ENCODE data around the gene MT1B.
A peak's percentile ranks its signal among the peaks of the same experiment; 100 is the strongest.

The MT1B gene

DNA sequence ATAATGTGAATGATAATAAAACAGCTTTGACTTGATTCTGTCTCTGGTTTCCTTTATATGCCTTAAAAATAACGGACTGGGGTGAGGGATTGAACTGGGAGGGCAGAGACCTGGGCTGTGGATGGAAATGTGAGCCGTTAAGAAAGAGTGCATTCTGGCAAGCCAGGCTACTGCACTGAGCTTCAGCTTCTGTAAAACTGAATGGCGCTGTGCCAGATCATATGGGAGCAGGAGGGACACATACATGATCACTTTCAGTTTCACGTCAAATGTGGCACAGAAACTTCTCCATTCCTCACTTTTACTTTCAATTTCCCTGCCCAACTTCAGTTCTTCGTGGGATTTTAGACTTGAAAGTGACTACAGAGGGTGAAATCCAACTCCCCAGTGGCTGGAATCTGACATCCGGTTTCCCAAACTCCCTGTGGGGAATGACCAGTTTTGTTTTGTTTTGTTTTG lies 42.2 kb upstream of the MT1B start:
- WGBS (ENCODE audit: insufficient coverage, insufficient read length): no CpG with 5 or more reads among the region's 6 CpGs
- Histone ChIP-seq H3K36me3 (ENCODE audit: control insufficient read depth, insufficient read depth, low read length) (no peaks in the 10 kb centered on the region), H3K4me3 (ENCODE audit: low read length) (no peak overlapping the region), H3K4me1 (ENCODE audit: control insufficient read depth, insufficient read depth, low read length) (0 out of 2 replicates have a peak, but pooled peaks cover 2% of the 10 kb centered on the region), H3K27me3 (ENCODE audit: control insufficient read depth, insufficient read depth, low read length) (peaks cover 30% of the 10 kb centered on the region), H3K27ac (ENCODE audit: low read length) (no peak overlapping the region), H3K9me3 (ENCODE audit: control insufficient read depth, insufficient read depth, low read length) (no peaks in the 10 kb centered on the region)
- no peak for DNase-seq (ENCODE audit: low read depth, low spot score)

DNA sequence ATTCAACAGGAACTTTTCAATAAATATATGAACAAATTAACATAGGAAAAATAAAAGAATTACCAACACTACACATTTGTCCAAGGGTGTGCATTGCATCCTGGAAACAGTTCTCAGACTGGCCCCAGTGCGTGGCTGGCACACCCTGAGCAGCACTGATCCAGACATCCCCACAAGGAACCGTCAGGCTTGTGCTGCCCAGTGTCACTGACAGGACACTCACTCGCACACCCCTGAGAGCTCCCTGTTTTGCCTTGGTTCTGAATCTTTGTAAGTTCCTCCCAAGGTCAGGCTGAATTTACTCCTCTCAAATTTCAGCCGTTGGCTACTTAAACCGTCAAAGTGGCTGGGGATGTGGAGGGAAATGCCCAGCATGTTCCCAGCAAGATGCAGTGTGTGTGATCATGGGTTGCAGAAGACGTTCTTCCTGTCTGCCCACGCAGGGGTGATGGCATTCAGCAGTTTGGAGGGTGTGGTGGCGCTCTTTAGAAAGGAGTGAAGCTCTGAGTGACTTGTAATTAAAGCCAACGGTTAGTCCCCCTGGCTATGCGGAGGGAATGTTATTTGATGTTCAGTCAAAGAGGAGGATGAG lies 41.6 kb upstream of the MT1B start:
- Histone ChIP-seq H3K27me3 (ENCODE audit: control insufficient read depth, insufficient read depth, low read length) (peaks cover 30% of the 10 kb centered on the region), H3K27ac (ENCODE audit: low read length) (no peak overlapping the region), H3K4me1 (ENCODE audit: control insufficient read depth, insufficient read depth, low read length) (0 out of 2 replicates have a peak, but pooled peaks cover 2% of the 10 kb centered on the region), H3K36me3 (ENCODE audit: control insufficient read depth, insufficient read depth, low read length) (no peaks in the 10 kb centered on the region), H3K4me3 (ENCODE audit: low read length) (no peak overlapping the region), H3K9me3 (ENCODE audit: control insufficient read depth, insufficient read depth, low read length) (no peaks in the 10 kb centered on the region)
- DNase-seq (ENCODE audit: low read depth, low spot score): no peak
- no CpG with 5 or more reads among the region's 10 CpGs for WGBS (ENCODE audit: insufficient coverage, insufficient read length)

DNA sequence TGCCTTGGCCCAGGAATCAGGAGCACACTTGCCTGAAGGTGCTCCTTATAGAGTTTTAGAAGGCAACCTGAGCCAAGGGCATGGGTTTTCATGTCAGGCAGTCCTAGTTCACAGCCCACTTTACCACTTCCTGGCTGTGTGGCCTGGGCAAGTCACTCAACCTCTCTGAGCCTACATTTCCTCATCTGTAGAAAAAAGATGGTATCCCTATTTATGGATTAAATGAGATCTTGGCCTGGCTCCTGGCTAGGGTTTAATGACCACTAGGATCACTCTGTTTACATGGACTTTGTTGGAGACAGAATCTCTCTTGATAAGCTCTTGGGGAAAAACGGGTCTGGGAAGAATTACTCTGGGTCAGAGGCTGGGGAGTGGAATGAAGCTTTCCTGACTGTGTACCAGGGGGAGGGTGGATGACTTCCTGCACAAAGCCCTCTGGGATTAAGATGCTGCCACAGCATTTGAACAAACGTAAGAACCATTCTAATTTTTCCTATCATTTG lies 41.0 kb upstream of the MT1B start:
- H3K4me3 ChIP-seq (ENCODE audit: low read length): no peak overlapping the region
- WGBS (ENCODE audit: insufficient coverage, insufficient read length): no CpG with 5 or more reads among the region's 2 CpGs
- H3K27ac ChIP-seq (ENCODE audit: low read length): no peak overlapping the region
- H3K4me1 ChIP-seq (ENCODE audit: control insufficient read depth, insufficient read depth, low read length): 0 out of 2 replicates have a peak, but pooled peaks cover 2% of the 10 kb centered on the region
- peaks cover 32% of the 10 kb centered on the region for H3K27me3 ChIP-seq (ENCODE audit: control insufficient read depth, insufficient read depth, low read length)
- DNase-seq (ENCODE audit: low read depth, low spot score): no peak
- no peaks in the 10 kb centered on the region for H3K9me3 ChIP-seq (ENCODE audit: control insufficient read depth, insufficient read depth, low read length)
- no peaks in the 10 kb centered on the region for H3K36me3 ChIP-seq (ENCODE audit: control insufficient read depth, insufficient read depth, low read length)

DNA sequence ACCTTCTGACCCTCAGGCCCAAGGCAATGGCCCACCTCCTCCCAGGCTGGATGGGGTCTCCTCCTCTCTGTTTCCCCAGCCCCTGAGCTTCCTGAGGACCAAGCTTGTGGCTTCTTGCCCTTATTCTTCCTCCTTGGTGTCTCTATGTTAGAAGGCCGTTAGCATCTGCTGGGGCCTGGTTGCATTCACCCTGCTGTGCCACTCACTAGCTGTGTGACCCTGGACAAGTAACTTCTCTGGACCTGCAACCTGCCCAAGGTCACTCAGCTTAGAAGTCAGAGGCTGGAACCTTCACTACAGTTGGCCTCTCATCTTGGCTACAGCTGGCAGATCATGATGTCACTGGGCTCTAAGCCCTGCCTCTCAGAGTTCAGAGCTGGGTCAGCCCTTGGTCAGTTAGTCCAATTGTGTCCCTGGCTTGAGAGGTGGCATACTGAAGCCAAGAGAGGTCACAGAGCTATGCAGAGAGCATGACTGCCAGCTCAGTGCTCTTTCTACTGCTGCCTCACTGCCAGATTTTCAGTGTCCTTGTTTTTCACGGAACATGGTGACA lies 40.3 kb upstream of the MT1B start:
- H3K36me3 ChIP-seq (ENCODE audit: control insufficient read depth, insufficient read depth, low read length): no peaks in the 10 kb centered on the region
- no peak overlapping the region for H3K27ac ChIP-seq (ENCODE audit: low read length)
- peaks cover 37% of the 10 kb centered on the region for H3K27me3 ChIP-seq (ENCODE audit: control insufficient read depth, insufficient read depth, low read length)
- H3K9me3 ChIP-seq (ENCODE audit: control insufficient read depth, insufficient read depth, low read length): no peaks in the 10 kb centered on the region
- 0 out of 2 replicates have a peak, but pooled peaks cover 2% of the 10 kb centered on the region for H3K4me1 ChIP-seq (ENCODE audit: control insufficient read depth, insufficient read depth, low read length)
- no peak for DNase-seq (ENCODE audit: low read depth, low spot score)
- no CpG with 5 or more reads among the region's 2 CpGs for WGBS (ENCODE audit: insufficient coverage, insufficient read length)
- H3K4me3 ChIP-seq (ENCODE audit: low read length): no peak overlapping the region

DNA sequence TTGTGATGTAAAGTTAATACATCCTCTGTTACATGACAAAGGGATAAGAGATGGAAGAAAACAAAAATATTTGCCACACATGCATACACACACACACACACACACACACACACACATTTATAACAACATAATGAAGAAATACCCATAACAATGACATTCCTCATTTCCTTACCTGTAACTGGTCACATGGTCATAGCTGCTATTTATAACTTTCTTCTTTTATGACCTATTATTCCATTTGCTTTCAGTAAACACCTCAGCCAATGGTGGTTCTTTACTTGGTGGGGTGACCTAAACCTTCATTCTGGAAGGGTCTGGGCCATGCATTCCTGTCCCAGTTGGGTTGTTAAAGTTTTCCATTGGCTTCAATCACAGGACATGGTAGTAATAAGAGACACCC lies 38.0 kb upstream of the MT1B start:
- no peak for DNase-seq (ENCODE audit: low read depth, low spot score)
- Histone ChIP-seq H3K9me3 (ENCODE audit: control insufficient read depth, insufficient read depth, low read length) (no peaks in the 10 kb centered on the region), H3K4me3 (ENCODE audit: low read length) (no peak overlapping the region), H3K4me1 (ENCODE audit: control insufficient read depth, insufficient read depth, low read length) (peaks cover 3% of the 10 kb centered on the region; the same call in 1 of the 2 replicates), H3K36me3 (ENCODE audit: control insufficient read depth, insufficient read depth, low read length) (no peaks in the 10 kb centered on the region), H3K27ac (ENCODE audit: low read length) (no peak overlapping the region), H3K27me3 (ENCODE audit: control insufficient read depth, insufficient read depth, low read length) (peaks cover 51% of the 10 kb centered on the region)

DNA sequence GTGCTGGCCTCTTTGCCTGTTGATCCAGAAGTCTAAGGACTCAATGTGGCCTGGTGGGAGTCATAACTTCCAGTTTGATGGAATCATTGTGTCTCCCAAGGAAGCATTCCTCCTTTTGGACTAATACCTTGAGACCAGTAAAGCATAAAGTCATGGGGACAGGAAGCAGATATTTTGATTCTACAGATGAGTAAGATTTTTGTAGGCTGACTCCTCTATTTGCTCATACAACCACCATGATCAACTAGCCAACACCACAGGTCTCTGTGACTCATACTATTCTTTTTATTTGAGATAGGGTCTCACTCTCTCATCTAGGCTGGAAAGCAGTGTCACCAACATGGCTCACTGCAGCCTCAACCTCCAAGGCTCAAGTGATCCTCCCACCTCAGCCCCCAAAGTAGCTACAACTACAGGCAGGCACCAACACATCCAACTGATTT lies 37.1 kb upstream of the MT1B start:
- Histone ChIP-seq H3K27me3 (ENCODE audit: control insufficient read depth, insufficient read depth, low read length) (peaks cover 50% of the 10 kb centered on the region), H3K9me3 (ENCODE audit: control insufficient read depth, insufficient read depth, low read length) (no peaks in the 10 kb centered on the region), H3K27ac (ENCODE audit: low read length) (no peak overlapping the region), H3K36me3 (ENCODE audit: control insufficient read depth, insufficient read depth, low read length) (no peaks in the 10 kb centered on the region), H3K4me3 (ENCODE audit: low read length) (no peak overlapping the region), H3K4me1 (ENCODE audit: control insufficient read depth, insufficient read depth, low read length) (peaks cover 3% of the 10 kb centered on the region; the same call in 1 of the 2 replicates)
- no peak for DNase-seq (ENCODE audit: low read depth, low spot score)

DNA sequence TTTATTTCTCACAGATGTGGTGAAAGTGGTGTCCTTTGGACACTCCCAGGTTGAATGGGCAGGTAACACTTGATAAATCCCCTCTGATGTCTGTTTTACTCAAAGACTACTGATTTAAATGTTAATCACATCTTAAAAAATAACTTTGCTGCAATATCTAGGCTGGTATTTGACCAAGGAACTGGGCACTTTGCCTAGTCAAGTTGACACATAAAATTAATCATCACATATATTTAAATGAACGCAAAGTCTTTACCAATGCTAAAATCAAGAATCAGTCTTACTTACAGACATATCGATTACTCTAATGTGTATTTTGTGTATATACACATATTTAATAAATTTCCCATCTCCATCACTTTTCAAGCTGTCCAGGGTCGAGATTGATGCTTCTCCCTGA lies 36.3 kb upstream of the MT1B start:
- peaks cover 3% of the 10 kb centered on the region; the same call in 1 of the 2 replicates for H3K4me1 ChIP-seq (ENCODE audit: control insufficient read depth, insufficient read depth, low read length)
- no peaks in the 10 kb centered on the region for H3K9me3 ChIP-seq (ENCODE audit: control insufficient read depth, insufficient read depth, low read length)
- H3K27ac ChIP-seq (ENCODE audit: low read length): no peak overlapping the region
- no peak for DNase-seq (ENCODE audit: low read depth, low spot score)
- H3K36me3 ChIP-seq (ENCODE audit: control insufficient read depth, insufficient read depth, low read length): no peaks in the 10 kb centered on the region
- H3K27me3 ChIP-seq (ENCODE audit: control insufficient read depth, insufficient read depth, low read length): peaks cover 50% of the 10 kb centered on the region
- H3K4me3 ChIP-seq (ENCODE audit: low read length): no peak overlapping the region
- no CpG with 5 or more reads among the region's 3 CpGs for WGBS (ENCODE audit: insufficient coverage, insufficient read length)

DNA sequence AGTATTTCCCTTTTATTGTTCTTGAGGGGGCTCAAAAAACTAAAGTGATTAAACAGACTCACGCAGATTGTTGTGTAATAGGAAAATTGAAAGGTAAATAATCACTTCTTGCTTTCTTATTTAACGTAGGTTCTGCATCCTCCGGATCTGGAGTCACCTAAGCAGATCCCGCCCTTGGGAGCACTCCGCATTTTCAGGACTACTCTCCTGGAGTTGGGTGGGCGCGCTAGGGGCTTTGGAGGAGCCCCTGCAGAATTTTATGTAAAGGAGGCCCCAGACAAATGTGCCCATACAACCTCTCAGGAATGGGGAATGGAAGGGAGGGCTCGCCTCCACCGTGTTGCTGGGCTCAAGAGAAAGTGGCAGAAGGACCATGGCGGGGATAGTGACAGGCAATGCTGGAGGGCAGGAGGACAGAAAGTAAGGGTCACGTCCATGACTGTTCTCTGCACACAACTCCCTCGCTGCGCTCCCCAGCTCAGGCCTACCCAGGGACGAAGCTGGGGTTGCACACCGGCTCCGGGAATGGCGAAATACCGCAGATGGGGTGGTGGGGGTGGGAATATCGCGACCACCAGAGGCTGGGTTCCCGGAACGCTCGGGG lies 35.0 kb upstream of the MT1B start:
- Histone ChIP-seq H3K36me3 (ENCODE audit: control insufficient read depth, insufficient read depth, low read length) (no peaks in the 10 kb centered on the region), H3K27me3 (ENCODE audit: control insufficient read depth, insufficient read depth, low read length) (peaks cover 48% of the 10 kb centered on the region), H3K4me3 (ENCODE audit: low read length) (peak overlapping the region; percentile 25), H3K27ac (ENCODE audit: low read length) (no peak overlapping the region), H3K4me1 (ENCODE audit: control insufficient read depth, insufficient read depth, low read length) (peaks cover 3% of the 10 kb centered on the region; the same call in 1 of the 2 replicates), H3K9me3 (ENCODE audit: control insufficient read depth, insufficient read depth, low read length) (no peaks in the 10 kb centered on the region)
- no CpG with 5 or more reads among the region's 23 CpGs for WGBS (ENCODE audit: insufficient coverage, insufficient read length)
- DNase-seq (ENCODE audit: low read depth, low spot score): no peak

DNA sequence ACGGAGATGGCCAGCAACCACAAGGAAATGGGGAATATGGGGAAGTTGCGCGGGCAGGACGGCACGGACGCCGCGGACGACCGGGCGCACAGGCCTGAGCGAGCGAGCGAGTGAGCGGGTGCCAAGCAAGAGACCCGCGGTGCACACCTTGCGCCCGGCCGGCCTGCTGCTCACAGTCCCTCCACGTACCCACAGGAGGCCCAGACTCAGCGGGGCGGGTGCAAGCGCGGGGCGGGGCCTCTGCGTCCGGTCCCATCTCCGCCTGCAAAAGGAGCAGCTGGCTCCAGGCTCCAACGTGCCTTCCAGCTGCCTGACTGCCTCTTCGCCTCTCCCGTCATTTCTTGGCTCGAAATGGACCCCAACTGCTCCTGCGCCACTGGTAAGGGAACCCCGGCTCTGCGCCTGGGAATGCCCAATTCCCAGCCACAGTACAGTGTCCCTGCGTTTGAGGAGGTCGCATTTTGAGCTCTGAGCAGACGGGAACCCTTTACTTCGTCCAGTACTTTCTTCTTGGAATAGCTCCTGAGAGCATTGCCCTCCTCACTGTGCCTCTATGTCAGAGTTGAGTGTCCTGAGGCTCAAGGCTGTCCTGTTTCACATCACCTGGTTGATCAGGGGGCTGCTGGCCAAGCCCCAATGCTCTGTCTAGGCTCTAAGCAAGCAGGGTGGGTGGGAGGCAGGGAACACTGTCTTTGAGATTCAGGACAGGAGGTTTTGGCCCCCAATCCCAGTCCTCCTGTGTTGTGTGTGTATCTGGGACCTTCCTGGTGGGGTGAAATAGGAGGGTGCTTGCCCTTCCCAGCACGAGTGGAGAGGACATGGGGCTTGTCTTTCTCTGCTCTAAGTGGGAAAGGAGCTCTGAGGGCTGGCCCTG lies 34.2 kb upstream of the MT1B start:
- Histone ChIP-seq H3K36me3 (ENCODE audit: control insufficient read depth, insufficient read depth, low read length) (no peaks in the 10 kb centered on the region), H3K9me3 (ENCODE audit: control insufficient read depth, insufficient read depth, low read length) (no peaks in the 10 kb centered on the region), H3K27ac (ENCODE audit: low read length) (no peak overlapping the region), H3K4me3 (ENCODE audit: low read length) (peak overlapping the region; percentile 25), H3K4me1 (ENCODE audit: control insufficient read depth, insufficient read depth, low read length) (peaks cover 3% of the 10 kb centered on the region; the same call in 1 of the 2 replicates), H3K27me3 (ENCODE audit: control insufficient read depth, insufficient read depth, low read length) (peaks cover 48% of the 10 kb centered on the region)
- no peak for DNase-seq (ENCODE audit: low read depth, low spot score)
- WGBS (ENCODE audit: insufficient coverage, insufficient read length): no CpG with 5 or more reads among the region's 41 CpGs

DNA sequence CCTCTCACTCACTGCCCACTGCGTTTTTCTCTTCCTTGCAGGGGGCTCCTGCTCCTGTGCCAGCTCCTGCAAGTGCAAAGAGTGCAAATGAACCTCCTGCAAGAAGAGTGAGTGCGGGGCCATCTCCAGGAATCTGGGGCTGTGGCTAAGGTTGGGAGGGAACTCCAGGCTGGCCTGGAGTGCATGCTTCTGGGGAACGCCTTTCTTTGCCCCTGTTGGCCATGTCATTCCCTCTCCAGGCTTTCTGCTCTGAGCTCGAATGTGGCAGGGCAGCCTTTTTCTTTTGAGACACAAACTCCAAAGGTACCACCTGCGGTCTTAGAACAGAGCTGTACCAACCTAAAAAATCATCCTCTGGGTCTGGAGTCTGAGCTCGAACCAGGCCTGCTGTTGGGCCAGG lies 33.5 kb upstream of the MT1B start:
- no peak for DNase-seq (ENCODE audit: low read depth, low spot score)
- no peak overlapping the region for H3K27ac ChIP-seq (ENCODE audit: low read length)

More for the DNA sequence above, 33.5 kb upstream of the MT1B start:
- Histone ChIP-seq H3K27me3 (ENCODE audit: control insufficient read depth, insufficient read depth, low read length) (peaks cover 51% of the 10 kb centered on the region), H3K36me3 (ENCODE audit: control insufficient read depth, insufficient read depth, low read length) (no peaks in the 10 kb centered on the region), H3K4me1 (ENCODE audit: control insufficient read depth, insufficient read depth, low read length) (peaks cover 3% of the 10 kb centered on the region; the same call in 1 of the 2 replicates), H3K9me3 (ENCODE audit: control insufficient read depth, insufficient read depth, low read length) (no peaks in the 10 kb centered on the region), H3K4me3 (ENCODE audit: low read length) (no peak overlapping the region)
- WGBS (ENCODE audit: insufficient coverage, insufficient read length): no CpG with 5 or more reads among the region's 6 CpGs
